GM18520 (cell line): ENCODE data around the gene JCHAIN.
"Not testable (repeated sequence)": the region's sequence is repeated elsewhere in the genome, so short reads cannot be mapped to it uniquely, and the experiment has no call there.

Experiments used
- ATAC-seq: cut with Tn5 transposase; IDR thresholded peaks from one replicate; pipeline ENCODE4 v1.9.1; 2021; ENCODE audit not compliant: unreplicated experiment

JCHAIN gene

GRCh38 chr4:70666369-70666768 is at the start of gene JCHAIN:
Gene JCHAIN (minus strand): TSS chr4:70666508. CDS start chr4:70666490, 18 bp downstream.
- ATAC-seq = peak; percentile 48

- ATAC-seq = peak; percentile 15
These were observed 48.8 kb upstream of the JCHAIN start for GRCh38 chr4:70715097-70715496.

GRCh38 chr4:70714079-70714887 is 48.0 kb upstream of the JCHAIN start:
- ATAC-seq = peak; percentile 51

GRCh38 chr4:70713453-70714078 is 47.3 kb upstream of the JCHAIN start:
- no peak for ATAC-seq

- no peak for ATAC-seq
These were observed 46.5 kb upstream of the JCHAIN start for GRCh38 chr4:70712604-70713452.

DNA sequence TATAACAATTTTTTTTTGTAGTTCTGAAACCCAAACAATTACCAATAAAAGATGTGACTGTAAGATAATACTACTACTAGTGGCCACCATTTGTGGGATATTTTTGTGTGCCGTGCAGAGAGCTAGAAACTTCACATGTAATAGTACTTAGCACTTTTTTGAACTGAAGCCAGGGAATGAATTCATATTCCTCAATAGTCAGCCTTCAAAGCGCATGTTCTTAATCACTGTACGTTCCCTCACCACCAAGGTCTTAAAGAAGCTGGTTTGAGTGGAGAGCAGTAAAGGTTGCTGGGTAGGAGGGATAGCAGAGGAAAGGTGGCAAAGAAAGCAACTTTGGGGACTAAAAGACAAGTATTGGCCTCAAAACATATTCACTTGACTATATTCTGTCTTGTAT is 45.8 kb upstream of the JCHAIN start:
- no peak for ATAC-seq

- ATAC-seq = no peak
These were observed 45.3 kb upstream of the JCHAIN start for GRCh38 chr4:70711599-70711998.

DNA sequence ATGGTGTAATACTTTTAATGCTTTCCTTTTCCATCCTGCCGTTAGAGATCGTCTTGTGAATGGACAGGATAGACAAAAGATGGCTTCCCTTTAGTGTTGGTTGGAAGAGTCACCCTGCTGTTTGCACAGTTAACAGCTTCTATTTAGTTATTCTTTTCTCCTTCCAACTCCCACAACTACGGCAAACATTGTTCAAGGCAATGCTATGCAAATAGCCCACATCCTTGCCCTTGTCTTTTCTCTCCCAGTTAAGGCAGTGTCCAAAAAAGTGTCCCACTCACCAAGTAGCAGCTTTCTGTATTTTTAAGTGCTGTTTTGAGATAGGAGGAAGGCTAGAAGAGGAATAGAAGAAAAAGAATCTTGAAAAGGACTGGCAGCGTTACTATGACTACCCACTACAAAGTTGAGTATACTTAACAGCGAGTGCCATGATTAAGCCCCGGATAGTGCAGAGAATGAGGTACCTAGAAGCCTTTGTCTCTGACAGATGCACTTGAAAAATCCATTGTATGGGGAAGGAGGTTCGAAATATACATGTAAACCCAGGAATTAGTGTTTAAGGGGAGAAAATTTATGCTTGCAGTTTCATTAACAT is 43.4 kb upstream of the JCHAIN start:
- no peak for ATAC-seq

DNA sequence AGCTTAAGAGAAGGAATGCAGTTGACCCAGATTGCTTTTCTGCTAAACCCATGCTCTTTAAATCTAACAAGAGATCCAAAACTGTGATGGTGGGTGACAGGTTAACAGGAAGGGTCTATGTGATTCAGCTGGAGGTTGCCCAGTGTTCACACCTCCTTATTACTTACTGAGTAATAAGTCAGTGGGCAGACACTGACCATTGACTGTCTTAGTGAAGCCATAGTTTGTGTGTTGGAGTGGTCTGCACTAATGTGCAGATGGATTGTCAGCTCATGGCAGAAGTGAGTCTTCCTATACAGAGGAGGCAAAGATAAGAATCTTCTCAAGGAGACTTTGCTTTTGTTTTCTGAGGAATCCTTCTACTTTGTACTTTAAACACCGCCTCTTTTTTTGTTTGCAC is 40.2 kb upstream of the JCHAIN start:
- ATAC-seq = no peak

DNA sequence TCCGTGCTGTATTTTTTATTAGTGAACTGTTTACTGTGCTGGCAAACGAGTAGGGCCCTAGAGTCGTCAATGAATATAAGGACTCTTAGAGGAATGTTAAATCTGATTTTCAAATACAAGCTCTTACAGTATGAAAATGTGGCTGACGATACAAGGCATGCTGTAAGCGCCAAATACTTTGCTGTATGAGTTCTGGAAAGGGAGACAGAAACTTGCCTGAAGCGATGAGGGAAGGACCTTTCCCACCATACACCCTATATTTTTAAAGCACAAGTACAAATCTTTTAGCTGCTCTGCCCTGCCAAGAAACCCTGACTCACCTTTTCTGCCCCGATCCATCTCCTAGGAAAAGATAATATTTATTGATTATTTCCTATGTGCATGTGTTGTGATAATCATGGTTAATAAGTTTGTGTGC is 39.7 kb upstream of the JCHAIN start:
- no peak for ATAC-seq

- ATAC-seq = peak; percentile 58
These were observed 39.1 kb upstream of the JCHAIN start for GRCh38 chr4:70705183-70706043.

GRCh38 chr4:70704931-70705182 is 38.5 kb upstream of the JCHAIN start:
- ATAC-seq = peak; percentile 27

GRCh38 chr4:70704215-70704930 is 38.1 kb upstream of the JCHAIN start:
- ATAC-seq = peak; percentile 37

DNA sequence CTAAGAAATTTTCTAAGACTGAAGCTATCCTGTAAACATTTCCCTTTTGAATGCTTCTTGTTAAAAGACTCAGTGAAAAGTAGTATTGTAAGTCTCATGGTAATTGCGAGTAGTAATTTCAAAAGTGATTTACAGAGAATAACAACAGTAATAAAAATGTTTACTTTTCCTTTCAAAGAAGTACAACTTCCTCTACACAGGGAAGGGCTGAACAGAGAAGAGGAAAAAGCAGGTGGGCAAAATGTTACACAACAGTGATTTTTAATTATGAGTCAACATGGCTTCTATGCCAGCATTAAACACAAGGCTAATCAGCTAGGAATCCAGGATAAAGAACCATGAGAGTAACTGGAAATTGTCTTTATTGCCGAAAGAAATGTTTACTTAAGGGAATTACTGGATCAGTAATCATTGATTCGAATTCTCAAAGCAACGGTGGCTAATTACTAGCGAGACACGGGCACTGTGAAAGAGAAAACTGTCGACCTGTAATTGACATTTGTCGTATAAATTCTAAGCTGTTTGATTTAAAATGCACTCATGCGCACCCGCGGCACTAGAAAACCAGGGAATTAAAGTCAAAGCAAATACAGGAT is 37.4 kb upstream of the JCHAIN start:
- ATAC-seq = no peak

- ATAC-seq = not testable (repeated sequence)
These were observed 36.3 kb upstream of the JCHAIN start for GRCh38 chr4:70702592-70702991.

GRCh38 chr4:70701271-70701670 is 35.0 kb upstream of the JCHAIN start:
- ATAC-seq = no peak

DNA sequence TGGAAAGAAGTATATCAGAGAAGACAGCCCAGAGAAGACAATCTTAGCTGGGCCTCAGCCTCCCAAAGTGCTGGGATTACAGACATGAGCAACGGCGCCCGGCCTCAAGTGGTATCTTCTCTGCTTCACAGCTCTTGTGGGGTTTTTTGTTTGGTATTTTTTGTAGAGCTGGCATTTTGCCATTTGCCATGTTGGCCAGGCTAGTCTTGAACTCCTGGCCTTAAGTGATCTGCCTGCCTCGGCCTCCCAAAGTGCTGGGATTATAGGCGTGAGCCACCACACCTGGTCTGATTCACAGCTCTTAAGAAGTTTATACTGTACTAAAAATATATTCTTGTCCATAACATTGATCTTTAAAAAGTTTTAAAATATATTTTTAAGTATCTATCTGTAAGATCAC is 34.4 kb upstream of the JCHAIN start:
- no peak for ATAC-seq

DNA sequence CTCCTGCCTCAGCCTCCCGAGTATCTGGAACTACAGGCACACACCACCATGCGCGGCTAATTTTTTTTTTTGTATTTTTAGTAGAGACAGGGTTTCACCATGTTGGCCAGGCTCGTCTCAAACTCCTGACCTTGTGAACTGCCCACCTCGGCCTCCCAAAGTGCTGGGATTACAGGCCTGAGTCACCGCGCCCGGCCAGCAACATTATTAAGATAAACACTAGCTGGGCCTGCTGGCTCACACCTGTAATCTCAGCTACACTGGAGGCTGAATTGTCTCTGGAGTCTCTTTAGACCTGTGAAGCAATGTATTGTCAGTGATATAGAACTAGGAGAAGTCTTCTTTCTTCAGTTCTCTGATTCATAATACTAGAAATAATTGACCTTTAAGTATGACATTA is 32.1 kb upstream of the JCHAIN start:
- ATAC-seq = not testable (repeated sequence)

GRCh38 chr4:70694633-70695032 is 28.3 kb upstream of the JCHAIN start:
- not testable (repeated sequence) for ATAC-seq
